HL-60 (cell line): ENCODE results near the gene EFNB1.

ENCODE experiments used
- DNase-seq, 2 experiments: peaks; one replicate each; pipeline ENCODE4 v3.0.0-alpha.2; 2010 to 2020; ENCODE audit warnings: low read depth in 1 of 2, low spot score in 1 of 2
- H3K27ac ChIP-seq: fragments of 250-450 bp; sonication (Bioruptor Pico); replicated peaks from 2 replicates; pipeline ENCODE4 v1.5.1; 2020; ENCODE audit warnings: mild to moderate bottlenecking, moderate library complexity
- H3K27me3 ChIP-seq: fragments of 250-450 bp; sonication (Bioruptor Pico); 2 replicates; pipeline ENCODE4 v1.5.1; 2021; ENCODE audit warnings: mild to moderate bottlenecking, moderate library complexity; ENCODE audit not compliant: insufficient read depth, poor library complexity, severe bottlenecking
- H3K4me3 ChIP-seq: replicated peaks from 2 replicates; pipeline ENCODE4 v1.5.1; 2011; ENCODE audit warnings: mild to moderate bottlenecking, control low read depth, low read length; ENCODE audit not compliant: insufficient read depth
- GABPA ChIP-seq: IDR thresholded peaks from 2 replicates; pipeline ENCODE4 v1.6.1; 2012; ENCODE audit warnings: low read depth
- POLR2AphosphoS5 ChIP-seq: IDR thresholded peaks from 2 replicates; pipeline ENCODE4 v1.6.1; 2012; ENCODE audit warnings: low read depth
- REST ChIP-seq: IDR thresholded peaks from 2 replicates; pipeline ENCODE4 v1.6.1; 2012; ENCODE audit warnings: low read depth; ENCODE audit not compliant: insufficient replicate concordance
- SPI1 ChIP-seq: IDR thresholded peaks from 2 replicates; pipeline ENCODE4 v1.6.1; 2012; ENCODE audit warnings: low read depth, mild to moderate bottlenecking, borderline replicate concordance
- TF ChIP-seq, protein P1 (sequence below): IDR thresholded peaks from one replicate; pipeline ENCODE4 v1.5.1; 2011; ENCODE audit warnings: low read length, control low read depth, inconsistent platforms; ENCODE audit not compliant: insufficient read depth

Gene EFNB1

DNA sequence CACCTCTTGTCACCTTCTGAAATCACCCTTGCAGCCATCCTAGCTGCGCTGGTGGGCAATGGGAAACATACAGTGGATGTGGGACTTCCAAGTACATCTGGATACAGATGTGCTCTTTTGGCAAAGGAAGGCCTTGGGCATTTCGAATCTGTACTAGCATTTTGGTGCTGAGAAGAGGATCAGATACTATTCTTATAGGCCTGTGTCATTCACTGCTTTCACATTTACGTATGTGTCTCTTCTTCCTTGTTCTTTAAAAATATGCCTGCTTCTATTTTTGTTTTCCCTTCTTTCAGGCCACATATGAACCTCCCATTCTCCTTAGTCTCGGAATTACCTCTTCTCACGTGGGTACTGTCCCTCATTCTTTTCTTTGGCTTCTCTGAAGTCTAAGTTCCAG, 53.1 kb downstream of the EFNB1 start:
- Histone ChIP-seq H3K27me3 (no peaks in the 10 kb centered on the region), H3K27ac (no peak overlapping the region), H3K4me3 (no peak overlapping the region)
- no peak for DNase-seq
- no peak for TF ChIP-seq POLR2AphosphoS5
- TF ChIP-seq, protein P1, sequence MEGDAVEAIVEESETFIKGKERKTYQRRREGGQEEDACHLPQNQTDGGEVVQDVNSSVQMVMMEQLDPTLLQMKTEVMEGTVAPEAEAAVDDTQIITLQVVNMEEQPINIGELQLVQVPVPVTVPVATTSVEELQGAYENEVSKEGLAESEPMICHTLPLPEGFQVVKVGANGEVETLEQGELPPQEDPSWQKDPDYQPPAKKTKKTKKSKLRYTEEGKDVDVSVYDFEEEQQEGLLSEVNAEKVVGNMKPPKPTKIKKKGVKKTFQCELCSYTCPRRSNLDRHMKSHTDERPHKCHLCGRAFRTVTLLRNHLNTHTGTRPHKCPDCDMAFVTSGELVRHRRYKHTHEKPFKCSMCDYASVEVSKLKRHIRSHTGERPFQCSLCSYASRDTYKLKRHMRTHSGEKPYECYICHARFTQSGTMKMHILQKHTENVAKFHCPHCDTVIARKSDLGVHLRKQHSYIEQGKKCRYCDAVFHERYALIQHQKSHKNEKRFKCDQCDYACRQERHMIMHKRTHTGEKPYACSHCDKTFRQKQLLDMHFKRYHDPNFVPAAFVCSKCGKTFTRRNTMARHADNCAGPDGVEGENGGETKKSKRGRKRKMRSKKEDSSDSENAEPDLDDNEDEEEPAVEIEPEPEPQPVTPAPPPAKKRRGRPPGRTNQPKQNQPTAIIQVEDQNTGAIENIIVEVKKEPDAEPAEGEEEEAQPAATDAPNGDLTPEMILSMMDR, result no peak
- TF ChIP-seq GABPA, result no peak
- TF ChIP-seq SPI1, result no peak
- TF ChIP-seq REST, result no peak

GRCh38 chrX:68883800-68884199, 55.0 kb downstream of the EFNB1 start:
- Histone ChIP-seq H3K27ac (no peak overlapping the region), H3K4me3 (no peak overlapping the region), H3K27me3 (peaks cover 3% of the 10 kb centered on the region)
- DNase-seq, result no peak
- no peak for TF ChIP-seq POLR2AphosphoS5
- no peak for TF ChIP-seq SPI1
- TF ChIP-seq GABPA, result no peak
- TF ChIP-seq, protein P1, result no peak
- no peak for TF ChIP-seq REST

DNA sequence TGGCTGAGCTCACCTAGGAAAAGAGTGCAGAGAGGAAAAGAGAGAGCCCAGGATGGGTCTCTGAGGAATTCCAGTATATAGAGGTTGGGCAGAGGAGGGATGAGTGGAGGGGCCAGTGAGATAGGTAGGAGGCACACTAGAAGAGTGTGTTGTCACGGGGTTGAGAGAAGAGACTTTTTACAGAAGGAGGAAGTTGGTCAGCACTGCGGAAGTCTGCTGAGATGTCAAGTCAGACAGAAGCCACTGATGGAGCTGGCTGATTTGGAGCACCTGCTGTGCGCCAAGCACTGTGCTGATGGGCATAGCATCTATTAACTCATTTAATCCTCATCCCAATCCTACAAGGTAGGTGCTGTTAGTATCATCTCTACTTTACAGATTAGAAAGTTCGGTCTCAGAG, 60.4 kb downstream of the EFNB1 start:
- Histone ChIP-seq H3K27me3 (peaks cover 3% of the 10 kb centered on the region), H3K4me3 (no peak overlapping the region), H3K27ac (no peak overlapping the region)
- peak in 1 of 2 experiments; percentile 44 for DNase-seq
- TF ChIP-seq POLR2AphosphoS5, result no peak
- 0 out of 2 replicates have a peak, but pooled peaks have one; percentile 24 for TF ChIP-seq SPI1
